Uterus (tissue), 2 donors: ENCODE data around the gene LGMN.

Experiments
- CTCF ChIP-seq, 4 experiments: fragments of 200-600 bp in 2 of 4; fragments of 450-650 bp in 2 of 4; sonication (generic) in 2 of 4; IDR thresholded peaks; one replicate each; pipeline ENCODE4 v1.5.1; 2016 to 2019; ENCODE audit warnings: antibody characterized with exemption in 4 of 4, mild to moderate bottlenecking in 2 of 4, moderate library complexity in 1 of 4
- POLR2A ChIP-seq, 2 donors: fragments of 450-650 bp; IDR thresholded peaks; one replicate each; pipeline ENCODE4 v1.6.1; 2016; ENCODE audit warnings: antibody characterized with exemption in 2 of 2, mild to moderate bottlenecking in 1 of 2, moderate library complexity in 1 of 2

GRCh38 chr14:92683041-92683440 is 65.4 kb downstream of the LGMN start:
- no peak for TF ChIP-seq CTCF (IDR thresholded peaks at IDR 0.05)
- no peak for TF ChIP-seq POLR2A (IDR thresholded peaks at IDR 0.05)
